ENCODE measurements around the gene NDUFB7.

The NDUFB7 gene

GRCh38 chr19:14555918-14556661, 15.8 kb downstream of the NDUFB7 start:
- peaks cover 11% of the 10 kb centered on the region; the same call in 1 of the 2 replicates for H4K20me1 ChIP-seq (ENCODE audit: control insufficient read depth, insufficient read depth, low read depth, low read length)
- H3K4me3 ChIP-seq (ENCODE audit: low read length) = no peak overlapping the region
- peaks cover 3% of the 10 kb centered on the region; the same call in 1 of the 2 replicates for H3K36me3 ChIP-seq (ENCODE audit: control insufficient read depth, low read length)
- peak overlapping the region; percentile 48; the same call in 1 of the 2 replicates for H3K4me2 ChIP-seq (ENCODE audit: low read length)
- H3K9me2 ChIP-seq (replicated peaks; ENCODE audit: control insufficient read depth, low read length) = no peaks in the 10 kb centered on the region
- H3K27me3 ChIP-seq (ENCODE audit: control insufficient read depth, low read length) = no peaks in the 10 kb centered on the region
- no peak overlapping the region for H3K27ac ChIP-seq (ENCODE audit: low read depth, low read length)
- peaks cover 28% of the 10 kb centered on the region for H3K4me1 ChIP-seq (ENCODE audit: control insufficient read depth, low read length)
- peaks cover 77% of the 10 kb centered on the region for H3K79me2 ChIP-seq (ENCODE audit: control insufficient read depth, low read length)
- TF ChIP-seq EZH2phosphoT487 (IDR thresholded peaks at IDR 0.05; ENCODE audit: borderline replicate concordance, low read length) = no peak
- TF ChIP-seq CTCF (IDR thresholded peaks at IDR 0.05; ENCODE audit: low read depth, low read length, poor library complexity, severe bottlenecking) = no peak
- no peaks in the 10 kb centered on the region for H3F3A ChIP-seq (ENCODE audit: control insufficient read depth, insufficient read depth)
- H3K9me3 ChIP-seq (ENCODE audit: control insufficient read depth, insufficient read depth, low read length) = no peaks in the 10 kb centered on the region

GRCh38 chr19:14554382-14554812, 17.5 kb downstream of the NDUFB7 start:
- peaks cover 41% of the 10 kb centered on the region for H3K4me1 ChIP-seq (ENCODE audit: control insufficient read depth, low read length)
- no peak overlapping the region for H3K4me3 ChIP-seq (ENCODE audit: low read length)
- H3K79me2 ChIP-seq (ENCODE audit: control insufficient read depth, low read length) = peaks cover 73% of the 10 kb centered on the region
- no peak overlapping the region for H3K4me2 ChIP-seq (ENCODE audit: low read length)
- peaks cover 11% of the 10 kb centered on the region; the same call in 1 of the 2 replicates for H4K20me1 ChIP-seq (ENCODE audit: control insufficient read depth, insufficient read depth, low read depth, low read length)
- peaks cover 8% of the 10 kb centered on the region; the same call in 1 of the 2 replicates for H3K36me3 ChIP-seq (ENCODE audit: control insufficient read depth, low read length)
- no peaks in the 10 kb centered on the region for H3K9me2 ChIP-seq (replicated peaks; ENCODE audit: control insufficient read depth, low read length)
- no peak for TF ChIP-seq CTCF (IDR thresholded peaks at IDR 0.05; ENCODE audit: low read depth, low read length, poor library complexity, severe bottlenecking)
- no peak for TF ChIP-seq EZH2phosphoT487 (IDR thresholded peaks at IDR 0.05; ENCODE audit: borderline replicate concordance, low read length)
- H3K27me3 ChIP-seq (ENCODE audit: control insufficient read depth, low read length) = no peaks in the 10 kb centered on the region
- H3K9me3 ChIP-seq (ENCODE audit: control insufficient read depth, insufficient read depth, low read length) = no peaks in the 10 kb centered on the region
- H3F3A ChIP-seq (ENCODE audit: control insufficient read depth, insufficient read depth) = no peaks in the 10 kb centered on the region
- H3K27ac ChIP-seq (ENCODE audit: low read depth, low read length) = no peak overlapping the region

- Histone ChIP-seq H4K20me1 (ENCODE audit: control insufficient read depth, insufficient read depth, low read depth, low read length) (peaks cover 11% of the 10 kb centered on the region; the same call in 1 of the 2 replicates), H3K27me3 (ENCODE audit: control insufficient read depth, low read length) (no peaks in the 10 kb centered on the region), H3K4me3 (ENCODE audit: low read length) (no peak overlapping the region), H3K4me1 (ENCODE audit: control insufficient read depth, low read length) (peaks cover 39% of the 10 kb centered on the region), H3K4me2 (ENCODE audit: low read length) (no peak overlapping the region), H3K9me2 (replicated peaks; ENCODE audit: control insufficient read depth, low read length) (no peaks in the 10 kb centered on the region), H3K9me3 (ENCODE audit: control insufficient read depth, insufficient read depth, low read length) (no peaks in the 10 kb centered on the region), H3F3A (ENCODE audit: control insufficient read depth, insufficient read depth) (no peaks in the 10 kb centered on the region), H3K27ac (ENCODE audit: low read depth, low read length) (no peak overlapping the region), H3K79me2 (ENCODE audit: control insufficient read depth, low read length) (peaks cover 68% of the 10 kb centered on the region), H3K36me3 (ENCODE audit: control insufficient read depth, low read length) (peaks cover 9% of the 10 kb centered on the region; the same call in 1 of the 2 replicates)
- TF ChIP-seq CTCF (IDR thresholded peaks at IDR 0.05; ENCODE audit: low read depth, low read length, poor library complexity, severe bottlenecking) (no peak), EZH2phosphoT487 (IDR thresholded peaks at IDR 0.05; ENCODE audit: borderline replicate concordance, low read length) (no peak)
Measured at GRCh38 chr19:14553939-14554243, 18.0 kb downstream of the NDUFB7 start.

All from DOHH2 (cell line).